ENCODE data around the gene AIF1L.

AIF1L gene

DNA sequence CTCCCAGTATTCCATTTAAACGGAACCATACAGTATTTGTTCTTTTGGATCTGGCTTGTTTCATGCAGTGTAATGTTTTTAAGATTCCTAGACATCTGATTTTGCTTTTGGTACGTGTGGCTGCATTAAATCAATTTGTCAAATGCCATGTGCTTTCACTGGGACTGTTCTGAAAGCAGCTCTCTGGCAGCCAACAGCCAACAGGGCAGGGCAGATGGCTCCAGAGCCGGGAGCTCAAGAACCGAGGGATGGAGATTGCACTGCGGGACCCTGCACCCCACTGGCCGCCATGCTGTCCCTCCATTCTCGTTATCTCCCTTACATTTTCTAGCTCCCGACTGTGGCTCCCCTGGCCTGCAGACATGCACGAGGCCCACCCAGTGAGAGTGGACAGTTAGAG is 33.4 kb upstream of the AIF1L start:
- DNase-seq (ENCODE audit: low read depth, low spot score), result no peak
- ChIA-PET POLR2A (no interaction called here), CTCF (interaction anchor here (0.9 to 2.1 kb wide), 4 partner anchors 9 to 63 kb away, joined by 3 to 10 read pairs (median 4); partner anchors contain the start of gene NUP214)
- H3K4me3 ChIP-seq (ENCODE audit: low read depth, low read length), result no peak overlapping the region
- TF ChIP-seq, protein P1, sequence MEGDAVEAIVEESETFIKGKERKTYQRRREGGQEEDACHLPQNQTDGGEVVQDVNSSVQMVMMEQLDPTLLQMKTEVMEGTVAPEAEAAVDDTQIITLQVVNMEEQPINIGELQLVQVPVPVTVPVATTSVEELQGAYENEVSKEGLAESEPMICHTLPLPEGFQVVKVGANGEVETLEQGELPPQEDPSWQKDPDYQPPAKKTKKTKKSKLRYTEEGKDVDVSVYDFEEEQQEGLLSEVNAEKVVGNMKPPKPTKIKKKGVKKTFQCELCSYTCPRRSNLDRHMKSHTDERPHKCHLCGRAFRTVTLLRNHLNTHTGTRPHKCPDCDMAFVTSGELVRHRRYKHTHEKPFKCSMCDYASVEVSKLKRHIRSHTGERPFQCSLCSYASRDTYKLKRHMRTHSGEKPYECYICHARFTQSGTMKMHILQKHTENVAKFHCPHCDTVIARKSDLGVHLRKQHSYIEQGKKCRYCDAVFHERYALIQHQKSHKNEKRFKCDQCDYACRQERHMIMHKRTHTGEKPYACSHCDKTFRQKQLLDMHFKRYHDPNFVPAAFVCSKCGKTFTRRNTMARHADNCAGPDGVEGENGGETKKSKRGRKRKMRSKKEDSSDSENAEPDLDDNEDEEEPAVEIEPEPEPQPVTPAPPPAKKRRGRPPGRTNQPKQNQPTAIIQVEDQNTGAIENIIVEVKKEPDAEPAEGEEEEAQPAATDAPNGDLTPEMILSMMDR (IDR thresholded peaks at IDR 0.05; ENCODE audit: insufficient read depth, low read length, missing control alignments), result no peak

- ChIA-PET POLR2A (no interaction called here), CTCF (no interaction called here)
These were observed 30.7 kb upstream of the AIF1L start for GRCh38 chr9:131065599-131065998.

GRCh38 chr9:131067625-131068024 is 28.7 kb upstream of the AIF1L start:
- ChIA-PET POLR2A (no interaction called here), CTCF (interaction anchor here (1.5 to 1.7 kb wide), 2 partner anchors 11 to 32 kb away, joined by 4 to 7 read pairs; no protein-coding TSS in a partner anchor)
- no peak for DNase-seq (ENCODE audit: low read depth, low spot score)
- no peak overlapping the region for H3K4me3 ChIP-seq (ENCODE audit: low read depth, low read length)
- TF ChIP-seq, protein P1 (IDR thresholded peaks at IDR 0.05; ENCODE audit: insufficient read depth, low read length, missing control alignments), result no peak

More at GRCh38 chr9:131065599-131065998, 30.7 kb upstream of the AIF1L start:
- DNase-seq (ENCODE audit: low read depth, low spot score), result no peak
- TF ChIP-seq, protein P1 (IDR thresholded peaks at IDR 0.05; ENCODE audit: insufficient read depth, low read length, missing control alignments), result no peak
- H3K4me3 ChIP-seq (ENCODE audit: low read depth, low read length), result no peak overlapping the region

DNA sequence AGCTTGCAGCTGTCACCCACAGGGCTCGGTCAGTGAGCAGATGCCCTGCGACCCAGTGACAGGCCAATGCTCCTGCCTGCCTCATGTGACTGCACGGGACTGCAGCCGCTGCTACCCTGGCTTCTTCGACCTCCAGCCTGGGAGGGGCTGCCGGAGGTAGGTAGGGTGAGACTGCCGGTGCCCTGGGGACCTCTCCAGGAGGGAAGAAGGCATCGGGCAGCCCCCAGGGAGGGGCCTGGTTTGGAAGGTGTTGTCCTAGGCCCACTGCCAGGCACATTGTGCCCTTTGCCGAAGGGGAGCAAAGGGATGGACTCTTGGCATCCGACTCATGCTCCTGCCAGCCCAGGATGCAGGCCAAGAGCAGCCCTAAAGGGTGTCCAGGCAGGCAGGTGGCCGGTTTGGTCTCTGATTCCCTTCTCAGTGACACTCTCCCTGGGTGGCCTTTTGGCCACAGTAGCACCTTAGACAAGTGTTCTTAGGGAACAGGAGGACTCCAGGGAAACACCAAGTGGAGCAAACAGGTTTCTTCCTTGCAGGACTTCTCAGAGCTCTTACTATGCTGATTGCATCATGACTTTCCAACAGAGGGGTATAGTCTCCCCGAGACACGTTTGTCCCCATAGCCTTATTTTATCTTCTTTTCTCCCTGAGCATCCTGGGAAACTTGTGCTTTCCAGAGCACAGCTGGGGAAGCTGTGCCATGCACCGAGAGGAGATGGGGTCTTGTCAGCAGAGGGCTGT is 28.1 kb upstream of the AIF1L start:
- H3K4me3 ChIP-seq (ENCODE audit: low read depth, low read length), result no peak overlapping the region
- DNase-seq (ENCODE audit: low read depth, low spot score), result no peak
- TF ChIP-seq, protein P1 (IDR thresholded peaks at IDR 0.05; ENCODE audit: insufficient read depth, low read length, missing control alignments), result no peak
- POLR2A ChIA-PET, result no interaction called here
- CTCF ChIA-PET, result interaction anchor here (1.5 to 1.7 kb wide), 2 partner anchors 11 to 31 kb away, joined by 4 to 7 read pairs; no protein-coding TSS in a partner anchor

- TF ChIP-seq, protein P1 (IDR thresholded peaks at IDR 0.05; ENCODE audit: insufficient read depth, low read length, missing control alignments), result no peak
- CTCF ChIA-PET, result interaction anchor here (1.4 kb wide), 1 partner anchor 17 kb away, joined by 3 read pairs; no protein-coding TSS in a partner anchor
- no peak overlapping the region for H3K4me3 ChIP-seq (ENCODE audit: low read depth, low read length)
- DNase-seq (ENCODE audit: low read depth, low spot score), result no peak
- POLR2A ChIA-PET, result no interaction called here
These were observed 26.6 kb upstream of the AIF1L start for GRCh38 chr9:131069699-131070098.

- DNase-seq (ENCODE audit: low read depth, low spot score), result no peak
- ChIA-PET CTCF (interaction anchor here (1.8 kb wide), 1 partner anchor 19 kb away, joined by 5 read pairs; no protein-coding TSS in a partner anchor), POLR2A (no interaction called here)
- no peak overlapping the region for H3K4me3 ChIP-seq (ENCODE audit: low read depth, low read length)
- TF ChIP-seq, protein P1 (IDR thresholded peaks at IDR 0.05; ENCODE audit: insufficient read depth, low read length, missing control alignments), result no peak
These were observed 24.0 kb upstream of the AIF1L start for GRCh38 chr9:131072107-131072870.
